Prostate gland (tissue), 2 donors: ENCODE data around the gene CACYBP.

Experiments used
- CTCF ChIP-seq, 4 experiments: fragments of 200-600 bp in 2 of 4; fragments of 450-650 bp in 2 of 4; sonication (generic) in 2 of 4; IDR thresholded peaks; 1 replicate in 3 of 4; 2 replicates in 1 of 4; pipeline ENCODE4 v1.5.1; 2016 to 2019; ENCODE audit warnings: antibody characterized with exemption in 4 of 4, mild to moderate bottlenecking in 2 of 4, moderate library complexity in 2 of 4
- POLR2A ChIP-seq: fragments of 450-650 bp; IDR thresholded peaks from one replicate; pipeline ENCODE4 v1.6.1; 2016; ENCODE audit warnings: antibody characterized with exemption, mild to moderate bottlenecking

DNA sequence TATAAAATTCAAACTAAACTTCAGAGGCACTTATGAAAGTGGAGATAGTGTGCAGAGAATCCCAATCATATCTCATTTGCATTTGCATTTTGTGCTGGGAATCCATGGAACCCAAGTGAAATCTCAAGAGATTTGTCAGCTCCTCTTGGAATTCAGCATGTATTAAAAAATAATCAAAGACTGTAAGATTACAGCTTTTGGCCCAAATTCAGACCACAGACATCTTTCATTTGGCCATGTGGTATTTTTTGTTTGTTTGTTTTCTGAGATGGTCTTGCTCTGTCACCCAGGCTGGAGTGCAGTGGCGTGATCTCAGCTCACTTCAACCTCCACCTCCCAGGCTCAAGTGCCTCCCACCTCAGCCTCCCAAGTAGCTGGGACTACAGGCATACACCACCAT, 3.8 kb upstream of the CACYBP start:
- no peak for TF ChIP-seq CTCF (IDR thresholded peaks at IDR 0.05)
- TF ChIP-seq POLR2A = no peak
